Right ventricle myocardium superior (tissue), 1 donor: ENCODE measurements around the gene ZNF653. TPM values are rescaled to one million over a fixed set of nuclear protein-coding genes. Genes with fewer than 3 reads are reported as not detected.
"Not testable (repeated sequence)": the region's sequence is repeated elsewhere in the genome, so short reads cannot be mapped to it uniquely, and the experiment has no call there.

ENCODE experiments used
- ATAC-seq: fragments of 200-7000 bp; cut with Tn5 transposase; one replicate; pipeline ENCODE4 v1.9.1; 2020; ENCODE audit warnings: mild to moderate bottlenecking; ENCODE audit not compliant: poor library complexity
- DNase-seq: peaks from one replicate; pipeline ENCODE4 v3.0.0-alpha.2; 2020
- intact Hi-C: fragments of 100-400 bp; cut with DNase I; formaldehyde crosslinking; loops from one replicate; pipeline ENCODE4 v1.11.2; 2022
- microRNA-seq: library from miRNA; unstranded; fragments of <30 nt; microRNA quantifications from one replicate; pipeline ENCODE4 v1.2.0, GENCODE V29; 2020
- total RNA-seq: library from RNA; stranded (reverse); fragmentation: NEBNext Ultra II Directional; extraction: Animal tissue kit (Norgen Biotek cat#: 25700); gene quantifications from one replicate; pipeline ENCODE4 v1.2.1, GENCODE V29; 2021
- donor health status: DM: no; HTN: yes; CAD: no; lungs with severe emphysema.

The ZNF653 gene
- total RNA-seq, 1 donor from 2014 or later, result 2.9 TPM

DNA sequence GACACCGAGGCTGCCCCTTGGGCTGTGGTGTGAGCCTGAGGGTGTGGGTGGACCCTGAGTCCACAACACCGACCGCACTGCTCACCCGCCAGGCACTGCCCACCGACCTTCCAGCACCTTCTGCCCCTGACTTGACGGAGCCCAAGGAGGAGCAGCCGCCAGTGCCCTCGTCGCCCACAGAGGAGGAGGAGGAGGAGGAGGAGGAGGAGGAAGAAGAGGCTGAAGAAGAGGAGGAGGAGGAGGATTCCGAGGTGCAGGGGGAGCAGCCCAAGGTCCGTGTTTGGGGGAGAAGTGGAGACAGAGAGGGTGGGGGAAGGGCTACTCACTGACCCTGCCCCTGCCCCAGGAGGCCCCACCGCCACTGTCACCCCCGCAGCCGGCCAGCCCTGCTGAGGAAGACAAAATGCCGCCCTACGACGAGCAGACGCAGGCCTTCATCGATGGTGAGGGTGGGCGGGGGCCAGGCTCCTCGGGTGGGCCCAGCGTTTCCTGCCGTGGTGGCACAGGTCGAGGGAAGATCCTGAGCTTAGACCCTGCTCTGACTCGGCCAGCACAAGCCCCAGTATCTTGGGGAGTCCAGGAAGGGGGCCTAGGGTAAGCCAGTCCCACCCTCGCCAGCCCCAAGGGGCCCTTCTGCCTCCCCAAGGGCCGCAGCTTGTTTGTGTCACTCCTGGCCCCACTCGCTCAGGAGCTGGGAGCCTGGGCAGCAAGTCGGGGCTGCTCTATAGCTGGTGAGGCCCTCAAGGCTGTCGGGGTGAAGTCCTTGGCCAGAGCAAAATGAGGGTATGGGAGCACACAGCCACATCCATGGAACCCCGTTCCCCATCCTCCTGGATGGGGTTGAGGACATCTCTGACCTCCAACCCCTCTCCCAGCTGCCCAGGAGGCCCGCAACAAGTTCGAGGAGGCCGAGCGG lies 58.0 kb downstream of the ZNF653 start:
- ATAC-seq (no peak), DNase-seq (no peak)
- intact Hi-C loops, result no loop called here

DNA sequence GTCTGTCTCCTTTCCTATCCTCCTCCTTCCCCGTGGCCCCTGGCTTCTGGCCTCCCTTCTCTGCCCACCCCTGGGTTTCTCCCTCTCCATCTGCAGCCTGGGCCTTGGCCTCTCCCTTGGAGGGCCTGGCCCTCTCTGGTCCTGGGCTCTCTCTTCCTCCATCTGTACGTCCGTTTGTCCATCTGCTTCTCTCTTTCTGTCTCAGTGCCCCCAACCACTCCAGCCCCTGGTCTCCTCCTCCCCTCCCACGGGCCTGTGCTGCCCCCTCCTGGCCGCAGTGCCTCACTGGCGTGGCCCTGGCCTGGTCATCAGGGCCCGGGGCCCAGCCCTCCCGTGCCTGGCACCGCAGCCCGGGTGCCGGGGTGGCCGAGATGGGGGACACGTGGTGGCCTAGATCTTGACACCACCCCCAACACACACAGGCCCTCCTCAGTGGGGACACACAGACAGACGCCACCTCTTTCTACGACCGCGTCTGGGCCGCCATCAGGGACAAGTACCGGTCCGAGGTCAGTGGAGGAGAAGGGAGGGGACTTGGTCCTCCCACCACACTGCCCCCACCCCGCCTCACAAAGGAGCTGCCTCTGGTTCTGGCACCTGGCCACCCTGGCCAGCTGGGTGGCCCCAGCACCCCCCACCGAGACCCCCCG lies 58.9 kb downstream of the ZNF653 start:
- DNase-seq (peak; percentile 67), ATAC-seq (peak; percentile 84)
- intact Hi-C loops, result no loop called here

DNA sequence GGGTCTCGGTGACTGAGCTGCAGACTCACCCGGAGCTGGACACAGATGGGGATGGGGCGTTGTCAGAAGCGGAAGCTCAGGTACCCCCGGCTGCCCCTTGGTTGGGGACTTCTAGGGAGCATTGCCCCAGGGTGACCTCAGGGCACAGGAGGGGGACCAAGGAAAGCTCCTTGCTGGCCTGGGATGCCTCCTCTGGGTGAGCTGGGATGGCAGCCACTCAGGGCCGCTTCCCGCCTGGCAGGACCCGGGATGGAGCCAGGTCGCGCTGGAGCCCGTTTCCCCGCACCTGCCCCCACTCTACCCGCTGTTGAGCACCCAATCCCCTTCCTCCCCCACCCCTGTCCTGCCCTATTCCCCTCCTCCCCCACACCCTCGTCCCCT lies 59.4 kb downstream of the ZNF653 start:
- DNase-seq (no peak), ATAC-seq (no peak)
- intact Hi-C loops, result no loop called here

DNA sequence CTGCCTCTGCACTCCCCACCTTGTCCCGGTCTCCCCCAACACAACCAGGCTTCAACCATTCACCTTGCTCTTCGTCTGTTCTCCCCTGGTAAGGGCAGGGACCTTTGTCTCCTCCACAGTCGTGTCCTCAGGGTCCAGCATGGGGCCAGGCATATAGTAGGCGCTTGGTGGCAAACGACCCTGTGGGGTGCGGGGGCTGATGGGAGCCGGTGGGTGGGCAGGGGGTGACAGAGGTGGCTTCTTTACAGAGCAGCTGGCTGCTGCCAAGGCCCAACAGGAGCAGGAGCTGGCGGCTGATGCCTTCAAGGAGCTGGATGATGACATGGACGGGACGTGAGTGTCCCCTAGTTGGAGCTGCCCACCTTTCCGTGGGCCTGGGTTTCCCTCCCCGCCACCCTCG lies 60.5 kb downstream of the ZNF653 start:
- no peak for DNase-seq
- intact Hi-C loops, result no loop called here
- ATAC-seq, result no peak

DNA sequence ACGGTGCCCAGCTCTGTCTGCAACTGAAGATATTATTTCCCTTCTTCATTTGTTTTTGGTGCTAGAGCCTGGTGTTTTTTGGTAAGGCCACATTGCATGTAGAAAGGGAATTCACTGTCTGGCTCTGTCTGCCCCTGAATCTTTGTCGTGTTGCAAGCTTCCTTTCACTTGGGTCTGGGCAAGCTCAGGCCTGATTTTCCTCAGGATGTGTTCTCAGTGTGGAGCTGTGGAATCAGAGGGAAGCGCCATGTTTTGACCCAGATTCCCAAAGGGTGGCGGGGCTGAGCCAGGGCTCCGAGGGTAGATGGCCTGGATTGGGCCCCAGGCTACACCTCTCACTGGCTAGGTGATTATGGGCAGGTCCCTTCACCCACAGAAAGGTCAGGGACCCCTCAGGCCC lies 61.6 kb downstream of the ZNF653 start:
- DNase-seq (no peak), ATAC-seq (no peak)

DNA sequence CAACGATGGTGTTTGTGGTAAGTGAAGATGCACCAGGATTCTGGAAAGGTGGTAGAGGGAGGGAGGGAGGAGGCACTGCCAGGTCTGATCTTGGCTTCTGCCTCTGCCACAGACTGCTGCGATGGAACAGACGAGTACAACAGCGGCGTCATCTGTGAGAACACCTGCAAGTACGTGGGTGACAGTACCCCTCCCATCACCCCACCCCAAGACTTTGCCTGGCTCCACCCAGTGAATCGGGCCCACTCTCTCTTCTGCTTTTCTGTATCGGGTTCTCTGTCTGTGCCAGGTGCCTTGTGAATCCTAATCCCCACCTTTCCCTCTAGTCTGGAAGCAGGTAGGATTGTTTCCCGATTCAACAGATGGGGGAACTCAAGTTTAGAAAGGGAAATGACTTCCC lies 67.7 kb downstream of the ZNF653 start:
- no peak for ATAC-seq
- intact Hi-C loops, result loop anchor here (10.0 kb wide), 1 partner anchor 53 kb away; the partner anchor contains the start of gene EPOR
- no peak for DNase-seq

More for the DNA sequence above, 61.6 kb downstream of the ZNF653 start:
- intact Hi-C loops, result loop anchor here (5.0 kb wide), 1 partner anchor 152 kb away; no protein-coding TSS in a partner anchor

DNA sequence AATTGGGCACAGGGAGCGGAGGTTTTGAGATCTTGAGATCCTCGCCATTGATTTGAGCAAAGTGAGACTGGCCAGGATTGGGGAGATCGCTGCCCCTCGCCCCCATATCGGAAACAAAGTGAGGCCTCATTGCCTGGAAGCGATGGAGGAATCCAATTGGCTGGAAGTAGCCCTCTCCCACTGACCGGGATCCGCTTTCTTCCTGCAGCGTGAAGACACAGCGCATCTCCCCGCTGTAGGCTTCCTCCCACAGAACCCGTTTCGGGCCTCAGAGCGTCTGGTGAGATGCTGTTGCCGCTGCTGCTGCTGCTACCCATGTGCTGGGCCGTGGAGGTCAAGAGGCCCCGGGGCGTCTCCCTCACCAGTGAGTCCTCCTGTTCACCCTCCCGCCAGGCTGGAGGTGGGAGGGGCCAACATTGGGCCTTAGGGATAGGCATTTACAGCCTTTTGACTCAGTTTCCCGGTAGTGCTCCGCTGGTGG lies 69.8 kb downstream of the ZNF653 start:
- intact Hi-C loops, result loop anchor here (10.0 kb wide), 1 partner anchor 51 kb away; the partner anchor contains the start of gene EPOR
- no peak for DNase-seq
- ATAC-seq, result no peak

DNA sequence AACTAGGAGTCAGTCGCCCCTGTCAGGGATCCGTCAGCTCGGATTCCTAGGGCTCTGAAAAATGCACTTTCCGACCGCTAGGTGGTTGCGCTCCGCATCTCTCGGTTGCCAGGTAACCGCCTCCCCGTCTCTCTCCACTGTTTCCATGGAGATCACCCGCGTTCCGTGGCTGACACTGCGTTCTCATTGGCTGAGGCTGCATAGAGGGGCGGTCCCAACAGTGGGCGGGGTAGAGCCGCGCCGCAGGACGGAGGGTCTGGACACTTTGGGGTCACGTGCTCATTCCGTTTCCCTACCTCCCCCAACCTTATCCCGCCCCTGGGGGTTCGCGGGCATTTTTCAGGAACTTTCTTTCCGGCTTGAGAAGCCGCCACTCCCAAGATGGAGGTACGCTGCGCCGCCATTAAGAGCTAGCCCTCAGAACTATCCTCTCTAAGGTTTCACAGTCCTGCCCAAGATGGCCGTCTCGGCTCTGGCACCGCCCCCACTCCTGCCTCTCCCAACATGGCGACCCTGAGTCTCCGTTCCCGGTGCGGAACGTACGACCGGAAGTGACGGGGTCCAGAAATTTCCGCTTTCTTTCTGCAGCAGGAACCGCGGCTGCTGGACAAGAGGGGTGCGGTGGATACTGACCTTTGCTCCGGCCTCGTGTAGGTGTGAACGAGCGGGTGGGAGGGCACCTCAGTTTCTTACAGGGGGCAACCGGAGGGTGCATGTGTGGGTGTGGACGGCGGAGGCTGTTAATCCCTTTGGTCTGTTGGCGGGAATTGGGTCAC lies 70.4 kb downstream of the ZNF653 start, which contains the start of the genes ODAD3 and PRKCSH:
ODAD3 (minus strand) TSS at position 65 of the 776 bp plus-strand sequence. CDS start 105 bp downstream, outside the sequence.
PRKCSH (plus strand) TSS at position 579 of the 776 bp plus-strand sequence. CDS start 483 bp downstream, outside the sequence.
- intact Hi-C loops, result loop anchor here (10.0 kb wide), 1 partner anchor 50 kb away; the partner anchor contains the start of gene EPOR
- DNase-seq (peak; percentile 99), ATAC-seq (peak; percentile 99)

DNA sequence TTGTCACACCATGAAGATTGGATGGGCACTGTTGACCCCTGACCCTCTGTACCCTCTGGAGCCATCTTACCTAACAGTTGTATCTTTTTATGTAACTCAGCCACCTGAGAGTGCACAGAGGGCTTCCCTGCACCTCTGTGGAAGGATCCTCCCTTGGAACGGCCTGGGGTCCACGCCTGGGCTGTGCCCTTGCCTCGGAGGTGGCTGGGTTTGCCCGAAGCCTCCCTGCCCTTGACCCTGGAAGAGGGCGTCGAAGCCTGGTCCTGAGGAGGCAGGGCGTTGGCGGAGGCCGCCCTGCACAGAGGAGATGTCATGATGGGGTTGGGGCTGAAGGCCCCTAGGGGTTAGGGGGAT lies 71.0 kb downstream of the ZNF653 start:
- ATAC-seq, result no peak
- intact Hi-C loops, result loop anchor here (10.0 kb wide), 1 partner anchor 50 kb away; the partner anchor contains the start of gene EPOR
- DNase-seq, result no peak

DNA sequence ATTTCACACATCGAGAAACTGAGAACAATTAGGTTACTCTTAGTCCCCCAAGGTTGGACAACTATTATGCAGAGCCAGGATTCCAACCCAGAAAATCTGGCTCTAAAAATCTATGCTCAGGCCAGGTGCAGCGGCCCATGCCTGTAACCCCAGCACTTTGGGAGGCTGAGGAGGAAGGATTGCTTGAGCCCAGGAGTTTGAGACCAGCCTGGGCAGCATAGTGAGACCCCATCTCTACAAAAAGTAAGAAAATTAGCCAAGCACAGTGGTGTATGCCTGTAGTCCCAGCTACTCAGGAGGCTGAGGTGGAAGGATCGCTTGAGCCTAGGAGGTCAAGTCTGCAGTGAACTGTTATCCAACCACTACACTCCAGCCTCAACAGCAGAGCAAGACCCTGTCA lies 72.1 kb downstream of the ZNF653 start:
- not testable (repeated sequence) for DNase-seq, ATAC-seq
- intact Hi-C loops, result loop anchor here (10.0 kb wide), 1 partner anchor 49 kb away; the partner anchor contains the start of gene EPOR

Small RNA genes lying within 50 kb of the gene (microRNA-seq; reads per million reads assigned to microRNA genes)
- not detected for gene MIR7974

Other genes starting within 250 kb of the ZNF653 start
- 32.0 TPM for gene DOCK6, start 243.3 kb downstream of the ZNF653 start, total RNA-seq
- not detected for gene TSPAN16, start 209.7 kb downstream of the ZNF653 start, total RNA-seq
- 7.9 TPM for gene RAB3D, start 166.2 kb downstream of the ZNF653 start, total RNA-seq
- 105 TPM for gene TMEM205, start 159.6 kb downstream of the ZNF653 start, total RNA-seq
- gene CCDC159, start 159.3 kb downstream of the ZNF653 start, total RNA-seq, result 18.8 TPM
- 13.7 TPM for gene PLPPR2, start 150.4 kb downstream of the ZNF653 start, total RNA-seq
- gene SWSAP1, start 131.2 kb downstream of the ZNF653 start, total RNA-seq, result 1.2 TPM
- gene EPOR, start 121.5 kb downstream of the ZNF653 start, total RNA-seq, result 9.2 TPM
- 8.6 TPM for gene RGL3, start 86.5 kb downstream of the ZNF653 start, total RNA-seq
- 0.65 TPM for gene ODAD3, start 70.7 kb downstream of the ZNF653 start, total RNA-seq
- gene PRKCSH, start 70.2 kb downstream of the ZNF653 start, total RNA-seq, result 105 TPM
- gene ELAVL3, start 24.8 kb downstream of the ZNF653 start, total RNA-seq, result 0.62 TPM
- gene ECSIT, start 23.3 kb upstream of the ZNF653 start, total RNA-seq, result 178 TPM
- gene CNN1, start 33.0 kb upstream of the ZNF653 start, total RNA-seq, result 59.5 TPM
- gene ELOF1, start 53.4 kb upstream of the ZNF653 start, total RNA-seq, result 32.7 TPM
- 2.3 TPM for gene ACP5, start 71.8 kb upstream of the ZNF653 start, total RNA-seq
- gene ZNF627, start 91.6 kb upstream of the ZNF653 start, total RNA-seq, result 4.2 TPM
- gene ZNF823, start 233.1 kb upstream of the ZNF653 start, total RNA-seq, result 2.6 TPM